ENCODE measurements around the gene NHLRC4. TPM values are rescaled to one million over a fixed set of nuclear protein-coding genes. Genes with fewer than 3 reads are reported as not detected.

The NHLRC4 gene
- total and polyA plus RNA-seq, 2 of the 13 experiments (the other 11 are each of a cell fraction or from before 2014, with no cell fraction given), result 0.40 to 0.59 TPM

- peak; percentile 68 for TF ChIP-seq SP4 (CRISPR knock-in tag; IDR thresholded peaks at IDR 0.05)
- TF ChIP-seq GABPA (IDR thresholded peaks at IDR 0.05; ENCODE audit: low read depth, low read length), result peak; percentile 86
- TF ChIP-seq GABPA (CRISPR knock-in tag; IDR thresholded peaks at IDR 0.05; ENCODE audit: low read depth), result peak; percentile 90
- TF ChIP-seq STAG1 (CRISPR knock-in tag; IDR thresholded peaks at IDR 0.05), result 0 out of 2 replicates have a peak, but pooled peaks have one; percentile 11
- TF ChIP-seq GATAD1 (CRISPR knock-in tag; IDR thresholded peaks at IDR 0.05), result peak; percentile 83
- TF ChIP-seq AHR (CRISPR knock-in tag; IDR thresholded peaks at IDR 0.05), result peak; percentile 29; the same call in 1 of the 2 replicates
- peak; percentile 11; the same call in 1 of the 2 replicates for TF ChIP-seq SALL1 (CRISPR knock-in tag; IDR thresholded peaks at IDR 0.05)
- TF ChIP-seq ZNF331 (CRISPR knock-in tag; IDR thresholded peaks at IDR 0.05), result no peak; the same call in 1 of the 2 replicates
- TF ChIP-seq, protein P1, sequence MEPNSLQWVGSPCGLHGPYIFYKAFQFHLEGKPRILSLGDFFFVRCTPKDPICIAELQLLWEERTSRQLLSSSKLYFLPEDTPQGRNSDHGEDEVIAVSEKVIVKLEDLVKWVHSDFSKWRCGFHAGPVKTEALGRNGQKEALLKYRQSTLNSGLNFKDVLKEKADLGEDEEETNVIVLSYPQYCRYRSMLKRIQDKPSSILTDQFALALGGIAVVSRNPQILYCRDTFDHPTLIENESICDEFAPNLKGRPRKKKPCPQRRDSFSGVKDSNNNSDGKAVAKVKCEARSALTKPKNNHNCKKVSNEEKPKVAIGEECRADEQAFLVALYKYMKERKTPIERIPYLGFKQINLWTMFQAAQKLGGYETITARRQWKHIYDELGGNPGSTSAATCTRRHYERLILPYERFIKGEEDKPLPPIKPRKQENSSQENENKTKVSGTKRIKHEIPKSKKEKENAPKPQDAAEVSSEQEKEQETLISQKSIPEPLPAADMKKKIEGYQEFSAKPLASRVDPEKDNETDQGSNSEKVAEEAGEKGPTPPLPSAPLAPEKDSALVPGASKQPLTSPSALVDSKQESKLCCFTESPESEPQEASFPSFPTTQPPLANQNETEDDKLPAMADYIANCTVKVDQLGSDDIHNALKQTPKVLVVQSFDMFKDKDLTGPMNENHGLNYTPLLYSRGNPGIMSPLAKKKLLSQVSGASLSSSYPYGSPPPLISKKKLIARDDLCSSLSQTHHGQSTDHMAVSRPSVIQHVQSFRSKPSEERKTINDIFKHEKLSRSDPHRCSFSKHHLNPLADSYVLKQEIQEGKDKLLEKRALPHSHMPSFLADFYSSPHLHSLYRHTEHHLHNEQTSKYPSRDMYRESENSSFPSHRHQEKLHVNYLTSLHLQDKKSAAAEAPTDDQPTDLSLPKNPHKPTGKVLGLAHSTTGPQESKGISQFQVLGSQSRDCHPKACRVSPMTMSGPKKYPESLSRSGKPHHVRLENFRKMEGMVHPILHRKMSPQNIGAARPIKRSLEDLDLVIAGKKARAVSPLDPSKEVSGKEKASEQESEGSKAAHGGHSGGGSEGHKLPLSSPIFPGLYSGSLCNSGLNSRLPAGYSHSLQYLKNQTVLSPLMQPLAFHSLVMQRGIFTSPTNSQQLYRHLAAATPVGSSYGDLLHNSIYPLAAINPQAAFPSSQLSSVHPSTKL (CRISPR knock-in tag; IDR thresholded peaks at IDR 0.05), result 0 out of 2 replicates have a peak, but pooled peaks have one; percentile 19
- TF ChIP-seq ZNF350 (CRISPR knock-in tag; IDR thresholded peaks at IDR 0.05; ENCODE audit: borderline replicate concordance, low read depth), result 0 out of 2 replicates have a peak, but pooled peaks have one; percentile 20
- 0 out of 2 replicates have a peak, but pooled peaks have one; percentile 16 for TF ChIP-seq ZNF136 (CRISPR knock-in tag; IDR thresholded peaks at IDR 0.05; ENCODE audit: low read depth)
- TF ChIP-seq GTF3A (CRISPR knock-in tag; conservative IDR thresholded peaks at IDR 0.05), result peak; percentile 75; the same call in 1 of the 2 replicates
- peak; percentile 80; the same call in 1 of the 2 replicates for TF ChIP-seq ZC3H4 (CRISPR knock-in tag; IDR thresholded peaks at IDR 0.05; ENCODE audit: borderline replicate concordance)
- peak; percentile 69 for TF ChIP-seq ZNF777 (CRISPR knock-in tag; IDR thresholded peaks at IDR 0.05)
- TF ChIP-seq, protein P2, sequence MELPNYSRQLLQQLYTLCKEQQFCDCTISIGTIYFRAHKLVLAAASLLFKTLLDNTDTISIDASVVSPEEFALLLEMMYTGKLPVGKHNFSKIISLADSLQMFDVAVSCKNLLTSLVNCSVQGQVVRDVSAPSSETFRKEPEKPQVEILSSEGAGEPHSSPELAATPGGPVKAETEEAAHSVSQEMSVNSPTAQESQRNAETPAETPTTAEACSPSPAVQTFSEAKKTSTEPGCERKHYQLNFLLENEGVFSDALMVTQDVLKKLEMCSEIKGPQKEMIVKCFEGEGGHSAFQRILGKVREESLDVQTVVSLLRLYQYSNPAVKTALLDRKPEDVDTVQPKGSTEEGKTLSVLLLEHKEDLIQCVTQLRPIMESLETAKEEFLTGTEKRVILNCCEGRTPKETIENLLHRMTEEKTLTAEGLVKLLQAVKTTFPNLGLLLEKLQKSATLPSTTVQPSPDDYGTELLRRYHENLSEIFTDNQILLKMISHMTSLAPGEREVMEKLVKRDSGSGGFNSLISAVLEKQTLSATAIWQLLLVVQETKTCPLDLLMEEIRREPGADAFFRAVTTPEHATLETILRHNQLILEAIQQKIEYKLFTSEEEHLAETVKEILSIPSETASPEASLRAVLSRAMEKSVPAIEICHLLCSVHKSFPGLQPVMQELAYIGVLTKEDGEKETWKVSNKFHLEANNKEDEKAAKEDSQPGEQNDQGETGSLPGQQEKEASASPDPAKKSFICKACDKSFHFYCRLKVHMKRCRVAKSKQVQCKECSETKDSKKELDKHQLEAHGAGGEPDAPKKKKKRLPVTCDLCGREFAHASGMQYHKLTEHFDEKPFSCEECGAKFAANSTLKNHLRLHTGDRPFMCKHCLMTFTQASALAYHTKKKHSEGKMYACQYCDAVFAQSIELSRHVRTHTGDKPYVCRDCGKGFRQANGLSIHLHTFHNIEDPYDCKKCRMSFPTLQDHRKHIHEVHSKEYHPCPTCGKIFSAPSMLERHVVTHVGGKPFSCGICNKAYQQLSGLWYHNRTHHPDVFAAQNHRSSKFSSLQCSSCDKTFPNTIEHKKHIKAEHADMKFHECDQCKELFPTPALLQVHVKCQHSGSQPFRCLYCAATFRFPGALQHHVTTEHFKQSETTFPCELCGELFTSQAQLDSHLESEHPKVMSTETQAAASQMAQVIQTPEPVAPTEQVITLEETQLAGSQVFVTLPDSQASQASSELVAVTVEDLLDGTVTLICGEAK (IDR thresholded peaks at IDR 0.05), result peak; percentile 63
- TF ChIP-seq, protein P2 (CRISPR knock-in tag; IDR thresholded peaks at IDR 0.05), result no peak; the same call in 1 of the 2 replicates
- peak; percentile 64 for TF ChIP-seq ZFX (CRISPR knock-in tag; IDR thresholded peaks at IDR 0.05; ENCODE audit: low read depth)
- peak; percentile 71 for TF ChIP-seq ELF1 (CRISPR knock-in tag; IDR thresholded peaks at IDR 0.05)
Measured at GRCh38 chr16:588889-589657, 22.3 kb downstream of the NHLRC4 start (continued).
